Adrenal gland (tissue), 5 donors: ENCODE measurements around the gene TRIM24.

Experiments
- CTCF ChIP-seq, 6 experiments: fragments of 450-650 bp in 4 of 6; fragments of 200-600 bp in 2 of 6; sonication (generic) in 1 of 6; IDR thresholded peaks; 1 replicate in 5 of 6; 2 replicates in 1 of 6; pipeline versions ENCODE4 v1.5.1 to v1.8.0; 2016 to 2021; ENCODE audit warnings: antibody characterized with exemption in 6 of 6, mild to moderate bottlenecking in 2 of 6, moderate library complexity in 1 of 6
- POLR2A ChIP-seq, 2 donors: fragments of 450-650 bp; IDR thresholded peaks; one replicate each; pipeline ENCODE4 v1.6.1; 2017; ENCODE audit warnings: antibody characterized with exemption in 2 of 2, mild to moderate bottlenecking in 2 of 2, moderate library complexity in 1 of 2
- donor health status: DM: no; HTN: no; CAD: no.

- TF ChIP-seq CTCF (IDR thresholded peaks at IDR 0.05) (no peak), POLR2A (IDR thresholded peaks at IDR 0.05) (no peak)
Observed at GRCh38 chr7:138590154-138590553, 130.1 kb downstream of the TRIM24 start.
